Activated CD4-positive, alpha-beta T cell treated with anti-CD3 and anti-CD28 coated beads, Interleukin-2, amount 10 ng/mL, durations not matched to agents 7 days and 5 days (primary cell): ENCODE measurements around the gene OR51E1. TPM values are rescaled to one million over a fixed set of nuclear protein-coding genes. Genes with fewer than 3 reads are reported as not detected.

ENCODE experiments used
- CTCF ChIA-PET: fragments of 350-600 bp; sonication (Branson Sonifier 250); formaldehyde crosslinking; loops from one replicate; lab custom pipeline; 2021; ENCODE audit warnings: antibody characterized with exemption; lab: Charles Lee
- POLR2A ChIA-PET: fragments of 350-600 bp; sonication (Branson Sonifier 250); formaldehyde crosslinking; loops from one replicate; lab custom pipeline; 2021; ENCODE audit warnings: antibody characterized with exemption; lab: Charles Lee
- DNase-seq: peaks from one replicate; pipeline ENCODE4 v3.0.0-alpha.2; 2020
- H3K27ac Mint-ChIP-seq: one replicate; pipeline ENCODE4 v1.8.0; 2021; ENCODE audit warnings: mild to moderate bottlenecking, moderate library complexity, mixed read lengths
- H3K27me3 Mint-ChIP-seq: one replicate; pipeline ENCODE4 v1.8.0; 2021; ENCODE audit warnings: mixed read lengths
- H3K36me3 Mint-ChIP-seq: one replicate; pipeline ENCODE4 v1.8.0; 2021; ENCODE audit warnings: low read depth, mixed read lengths
- H3K4me1 Mint-ChIP-seq: one replicate; pipeline ENCODE4 v1.8.0; 2021; ENCODE audit warnings: mixed read lengths
- H3K4me3 Mint-ChIP-seq: one replicate; pipeline ENCODE4 v1.8.0; 2021; ENCODE audit warnings: mild to moderate bottlenecking, moderate library complexity, mixed read lengths
- H3K9me3 Mint-ChIP-seq: one replicate; pipeline ENCODE4 v1.8.0; 2021; ENCODE audit warnings: mixed read lengths
- total RNA-seq, 2 experiments: library from RNA; stranded (reverse); gene quantifications; one replicate each; pipeline ENCODE4 v1.2.3, GENCODE V29; 2021

OR51E1 gene
- total RNA-seq, 2 experiments from 2014 or later, result not detected

- POLR2A ChIA-PET, result no interaction called here
- Mint-ChIP-seq H3K27me3 (peaks cover 11% of the 10 kb centered on the region), H3K9me3 (no peaks in the 10 kb centered on the region), H3K4me3 (no peak within 1 kb of the TSS), H3K4me1 (peaks cover 7% of the 10 kb centered on the region), H3K27ac (no peak within 1 kb of the TSS), H3K36me3 (no peaks in the 10 kb centered on the region)
- DNase-seq, result no peak
- CTCF ChIA-PET, result no interaction called here
Observed at GRCh38 chr11:4704054-4704789, 60.4 kb downstream of the OR51E1 start, which contains the start of gene MMP26. Gene MMP26 (plus strand): TSS chr11:4704784.

DNA sequence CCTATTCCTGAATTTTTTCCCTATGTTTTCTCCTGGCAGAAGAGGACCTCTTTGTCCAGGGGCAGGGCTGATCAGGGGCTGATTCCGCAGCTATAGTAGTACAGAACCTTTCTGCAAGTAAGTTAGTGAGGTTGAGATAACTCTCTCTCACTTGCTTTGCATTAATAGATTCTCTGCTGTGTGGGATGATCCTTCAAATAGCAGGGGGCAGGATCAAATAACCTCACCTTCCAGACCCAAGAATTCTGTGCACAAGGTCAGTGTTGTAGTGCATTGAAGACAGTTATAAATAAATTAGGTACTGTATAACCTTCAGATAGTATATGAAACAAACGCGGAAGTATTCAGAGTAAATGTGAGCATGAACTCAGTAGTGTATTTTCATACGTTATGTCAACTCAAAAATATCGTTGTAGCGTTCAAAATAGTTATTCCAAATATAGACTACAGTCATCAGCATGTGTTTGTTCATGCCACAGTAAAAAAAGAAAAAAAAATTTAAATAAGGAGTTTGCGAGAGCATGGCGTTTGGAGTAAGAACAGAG lies 61.1 kb downstream of the OR51E1 start:
- H3K27ac Mint-ChIP-seq, result no peak overlapping the region
- H3K4me3 Mint-ChIP-seq, result no peak overlapping the region
- no peaks in the 10 kb centered on the region for H3K36me3 Mint-ChIP-seq
- ChIA-PET CTCF (no interaction called here), POLR2A (no interaction called here)
- no peak for DNase-seq
- H3K27me3 Mint-ChIP-seq, result peaks cover 13% of the 10 kb centered on the region
- H3K9me3 Mint-ChIP-seq, result no peaks in the 10 kb centered on the region
- peaks cover under 1% of the 10 kb centered on the region for H3K4me1 Mint-ChIP-seq

Other genes starting within 250 kb of the OR51E1 start
- not detected for gene OR52K2, start 194.7 kb upstream of the OR51E1 start, total RNA-seq
- gene OR52K1, start 161.3 kb upstream of the OR51E1 start, total RNA-seq, result not detected
- not detected for gene OR52M1, start 98.8 kb upstream of the OR51E1 start, total RNA-seq
- not detected for gene OR52I2, start 62.2 kb upstream of the OR51E1 start, total RNA-seq
- not detected for gene OR52I1, start 49.9 kb upstream of the OR51E1 start, total RNA-seq
- gene TRIM68, start 35.8 kb upstream of the OR51E1 start, total RNA-seq, result 10 to 100 TPM; 13.4 to 15.4 TPM
- not detected for gene OR51D1, start 6.5 kb upstream of the OR51E1 start, total RNA-seq
- not detected for gene OR51E2, start 53.9 kb downstream of the OR51E1 start, total RNA-seq
- gene MMP26, start 60.8 kb downstream of the OR51E1 start, total RNA-seq, result not detected
- not detected for gene OR51F1, start 126.0 kb downstream of the OR51E1 start, total RNA-seq
- not detected for gene OR52R1, start 160.4 kb downstream of the OR51E1 start, total RNA-seq
- gene OR51F2, start 177.3 kb downstream of the OR51E1 start, total RNA-seq, result not detected
- not detected for gene OR51S1, start 205.2 kb downstream of the OR51E1 start, total RNA-seq
- not detected for gene OR51T1, start 237.9 kb downstream of the OR51E1 start, total RNA-seq